Stimulated activated CD4-positive, alpha-beta T cell treated with anti-CD3 and anti-CD28 coated beads, TNF-alpha, amount 100 ng/mL, for 1 hour (primary cell): ENCODE data around the gene FTSJ1.
"Not testable (repeated sequence)": the region's sequence is repeated elsewhere in the genome, so short reads cannot be mapped to it uniquely, and the experiment has no call there.

Experiments
- DNase-seq, 3 donors: peaks; one replicate each; pipeline ENCODE4 v3.0.0-alpha.2; 2020; ENCODE audit warnings: low read depth in 3 of 3, low spot score in 1 of 3

Gene FTSJ1

GRCh38 chrX:48475774-48476577, at the start of gene FTSJ1:
Gene FTSJ1 (plus strand): TSS chrX:48476199. CDS start chrX:48478048, 1,849 bp downstream.
- peak; percentile 67 to 71 (median 70) for DNase-seq

GRCh38 chrX:48427027-48427716, 48.8 kb upstream of the FTSJ1 start:
- not testable (repeated sequence) for DNase-seq

- not testable (repeated sequence) for DNase-seq
These were observed 46.4 kb upstream of the FTSJ1 start for GRCh38 chrX:48429606-48430005.

- DNase-seq, result not testable (repeated sequence)
These were observed 45.8 kb upstream of the FTSJ1 start for GRCh38 chrX:48430166-48430565.

- DNase-seq, result not testable (repeated sequence)
These were observed 42.3 kb upstream of the FTSJ1 start for GRCh38 chrX:48433713-48434112.

GRCh38 chrX:48447201-48447600, 28.8 kb upstream of the FTSJ1 start:
- not testable (repeated sequence) for DNase-seq

GRCh38 chrX:48450076-48450475, 25.9 kb upstream of the FTSJ1 start:
- no peak for DNase-seq

GRCh38 chrX:48451708-48452107, 24.3 kb upstream of the FTSJ1 start:
- no peak for DNase-seq

GRCh38 chrX:48456628-48457331, 19.2 kb upstream of the FTSJ1 start:
- DNase-seq, result no peak

GRCh38 chrX:48458711-48459110, 17.3 kb upstream of the FTSJ1 start:
- DNase-seq, result no peak

GRCh38 chrX:48459483-48459882, 16.5 kb upstream of the FTSJ1 start:
- DNase-seq, result no peak

GRCh38 chrX:48460031-48460430, 16.0 kb upstream of the FTSJ1 start:
- DNase-seq, result no peak

GRCh38 chrX:48460606-48461005, 15.4 kb upstream of the FTSJ1 start:
- no peak for DNase-seq

GRCh38 chrX:48461830-48462229, 14.2 kb upstream of the FTSJ1 start:
- DNase-seq, result no peak

- no peak for DNase-seq
These were observed 10.6 kb upstream of the FTSJ1 start for GRCh38 chrX:48465336-48465933.

GRCh38 chrX:48466696-48467095, 9.3 kb upstream of the FTSJ1 start:
- DNase-seq, result no peak

GRCh38 chrX:48467281-48467761, 8.7 kb upstream of the FTSJ1 start:
- no peak for DNase-seq

GRCh38 chrX:48468247-48468671, 7.7 kb upstream of the FTSJ1 start:
- peak in 1 of 3 donors; percentile 36 for DNase-seq

- peak in 1 of 3 donors; percentile 37 for DNase-seq
These were observed 7.0 kb upstream of the FTSJ1 start for GRCh38 chrX:48468693-48469691.
